ENCODE results near the gene TALDO1. TPM values are rescaled to one million over a fixed set of nuclear protein-coding genes. Genes with fewer than 3 reads are reported as not detected.

Gene TALDO1
- total and polyA plus RNA-seq, 10 of the 15 experiments (the other 5 are each of a cell fraction or from before 2014, with no cell fraction given) = 121 to 302 (median 182) TPM

GRCh38 chr11:745428-745827, 1.8 kb upstream of the TALDO1 start:
- ChIA-PET POLR2A (interaction anchor here (0.7 to 0.9 kb wide), 3 partner anchors 52 to 157 kb away, joined by 3 to 4 read pairs (median 3); no protein-coding TSS in a partner anchor), SMC1A (ENCODE audit: uncharacterized antibody, unreplicated experiment) (interaction anchor here (0.7 kb wide), 1 partner anchor 237 kb away, joined by 3 read pairs; no protein-coding TSS in a partner anchor), RAD21 (ENCODE audit: unreplicated experiment) (no interaction called here), CTCF (interaction anchor here (1.0 kb wide), 1 partner anchor 21 kb away, joined by 3 read pairs; no protein-coding TSS in a partner anchor)
- no peak overlapping the region for H3K4me3 ChIP-seq
- TF ChIP-seq MYC (IDR thresholded peaks at IDR 0.05; ENCODE audit: insufficient read depth, insufficient read length, insufficient replicate concordance, low read length, severe bottlenecking) (no peak), JUNB (IDR thresholded peaks at IDR 0.05) (no peak), POLR2AphosphoS2 (IDR thresholded peaks at IDR 0.05; ENCODE audit: low read depth, low read length) (no peak), NBN (IDR thresholded peaks at IDR 0.05) (no peak), SMARCA5 (IDR thresholded peaks at IDR 0.05) (no peak), EZH2 (IDR thresholded peaks at IDR 0.05; ENCODE audit: borderline replicate concordance, control insufficient read depth, low read depth, low read length) (no peak)
- H3K36me3 ChIP-seq (ENCODE audit: control insufficient read depth in 2 of 2, insufficient read depth in 2 of 2, low read length in 1 of 2) = no peaks in the 10 kb centered on the region
- DNase-seq (ENCODE audit: low read depth, low spot score) (no peak), FAIRE-seq (no peak), ATAC-seq (no peak)
- in situ Hi-C loops (cut with MboI) (no loop called here), intact Hi-C loops (cut with micrococcal nuclease; ENCODE audit: unreplicated experiment) (loop anchor here (5.0 kb wide), 1 partner anchor 52 kb away; the partner anchor contains the start of gene SLC25A22)
- H3K4me1 ChIP-seq (ENCODE audit: control insufficient read depth, insufficient read depth, low read length) = peaks cover 4% of the 10 kb centered on the region
- peaks cover 31% of the 10 kb centered on the region for H3K79me2 ChIP-seq (ENCODE audit: control insufficient read depth, insufficient read depth, low read length)
- peaks cover 2% of the 10 kb centered on the region; the same call in 1 of the 2 replicates for H4K20me1 ChIP-seq (ENCODE audit: control insufficient read depth, insufficient read depth)
- no peaks in the 10 kb centered on the region for H3K9me3 ChIP-seq (replicated peaks; ENCODE audit: control insufficient read depth, insufficient read depth, low read length)
- no peak overlapping the region for H3K4me2 ChIP-seq (ENCODE audit: control insufficient read depth, insufficient read depth)
- 50% methylated on average over 1 of the region's 1 CpG for WGBS (ENCODE audit: insufficient coverage, insufficient replicate concordance, low lambda C conversion rate, missing lambda C conversion rate)
- no peaks in the 10 kb centered on the region for H3K27me3 ChIP-seq (replicated peaks in 1 of 2; ENCODE audit: control insufficient read depth in 2 of 2, insufficient read depth in 2 of 2, low read length in 1 of 2)
- H3K9ac ChIP-seq (ENCODE audit: control insufficient read depth, insufficient read depth, low read length) = no peak overlapping the region
- H2AFZ ChIP-seq (ENCODE audit: control insufficient read depth, low read depth, low read length) = no peak overlapping the region
- no TSS peak for BruUV-seq (replicated peaks)
- H3K27ac ChIP-seq (ENCODE audit: control insufficient read depth, insufficient read depth) = no peak overlapping the region

All from GM12878 (cell line).